ENCODE data around the gene CAPN5. TPM values are rescaled to one million over a fixed set of nuclear protein-coding genes. Genes with fewer than 3 reads are reported as not detected.
A peak's percentile ranks its signal among the peaks of the same experiment; 100 is the strongest.

Gene CAPN5
- polyA plus RNA-seq, 4 donors: 43.8 to 61.1 (median 54.7) TPM

DNA sequence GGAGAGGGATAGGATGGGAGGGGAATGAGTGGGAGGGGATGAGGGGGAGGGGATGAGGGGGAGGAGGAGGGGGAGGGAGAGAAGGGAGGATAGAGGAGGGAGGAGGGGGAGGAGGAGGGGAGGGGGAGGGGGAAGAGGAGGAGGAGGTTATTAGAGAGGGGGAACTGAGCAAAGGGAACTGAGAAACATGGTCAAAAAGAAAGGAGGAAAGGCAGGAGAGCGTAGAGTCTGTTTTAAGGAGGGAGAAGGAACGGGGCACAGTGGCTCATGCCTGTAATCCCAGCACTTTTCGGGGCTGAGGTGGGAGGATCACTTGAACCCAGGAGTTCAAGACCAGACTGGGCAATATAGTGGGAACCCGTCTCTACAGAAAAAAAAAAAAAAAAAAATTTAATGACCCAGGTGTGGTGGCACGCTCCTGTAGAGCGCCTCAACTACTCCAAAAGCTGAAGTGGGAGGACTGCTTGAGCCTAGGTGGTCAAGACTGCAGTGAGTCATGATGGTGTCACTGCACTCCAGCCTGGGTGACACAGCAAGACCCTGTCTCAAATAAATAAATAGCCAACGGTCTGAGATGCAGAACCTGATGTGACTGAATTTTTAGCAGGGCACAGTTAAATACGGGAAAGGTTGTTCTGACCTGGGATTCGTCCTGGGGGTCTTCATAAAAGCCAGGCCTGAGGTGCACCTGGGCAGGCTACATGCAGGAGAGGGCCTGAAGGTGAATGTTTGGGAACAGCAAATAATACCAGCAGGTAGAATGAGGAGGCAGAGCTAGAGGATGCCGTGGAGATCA is 28.5 kb upstream of the CAPN5 start:
- FAIRE-seq (no peak), DNase-seq (no peak)
- Histone ChIP-seq H3K4me3 (ENCODE audit: low read depth in 1 of 3, low read length in 3 of 3) (no peak overlapping the region), H3K36me3 (ENCODE audit: control insufficient read depth in 3 of 3, insufficient read depth in 2 of 3, low read depth in 1 of 3, low read length in 3 of 3) (no peaks in the 10 kb centered on the region), H3K4me1 (ENCODE audit: control insufficient read depth in 3 of 3, insufficient read depth in 2 of 3, low read depth in 1 of 3, low read length in 2 of 3) (peaks cover 2 to 40% (median 4%) of the 10 kb centered on the region in 3 donors), H3K27me3 (ENCODE audit: control insufficient read depth in 3 of 3, insufficient read depth in 3 of 3, low read length in 3 of 3) (peaks cover 0 to 16% (median 8%) of the 10 kb centered on the region in 3 donors), H3K9me3 (ENCODE audit: control insufficient read depth in 2 of 2, insufficient read depth in 1 of 2, low read depth in 1 of 2, low read length in 1 of 2) (peaks cover 0 to 3% of the 10 kb centered on the region in 2 donors), H3K27ac (ENCODE audit: low read depth in 1 of 3, low read length in 2 of 3) (no peak overlapping the region)
- WGBS, 3 donors: 78 to 83% (median 83%) methylated on average over 10 of the region's 10 CpGs

DNA sequence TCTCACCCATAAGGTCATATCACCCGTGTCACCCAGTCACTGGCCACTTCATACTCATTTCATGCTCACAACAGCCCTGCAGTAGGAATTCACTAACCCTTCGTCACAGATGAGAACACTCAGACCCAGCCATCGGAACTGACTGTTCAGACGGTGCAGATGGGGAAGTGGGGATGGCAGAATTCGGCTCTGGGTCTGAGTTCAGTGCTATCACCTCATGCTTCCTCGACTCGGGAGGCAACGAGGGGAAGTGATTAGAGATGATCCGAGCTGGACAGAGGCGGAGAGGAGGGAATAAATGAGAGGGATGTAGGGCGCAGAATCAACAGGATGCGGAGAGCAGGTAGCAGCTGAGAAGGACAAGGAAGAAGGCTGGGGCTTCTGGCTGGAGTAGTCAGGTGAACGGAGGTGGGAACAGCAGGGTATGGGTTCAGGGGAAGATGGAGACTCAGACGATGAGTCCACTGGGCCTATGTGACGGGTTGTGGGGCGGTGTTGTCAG is 27.9 kb upstream of the CAPN5 start:
- 76 to 89% (median 85%) methylated on average over 16 of the region's 16 CpGs for WGBS, 3 donors
- FAIRE-seq (no peak), DNase-seq (no peak)
- Histone ChIP-seq H3K27ac (ENCODE audit: low read depth in 1 of 3, low read length in 2 of 3) (no peak overlapping the region), H3K4me3 (ENCODE audit: low read depth in 1 of 3, low read length in 3 of 3) (no peak overlapping the region), H3K36me3 (ENCODE audit: control insufficient read depth in 3 of 3, insufficient read depth in 2 of 3, low read depth in 1 of 3, low read length in 3 of 3) (no peaks in the 10 kb centered on the region), H3K27me3 (ENCODE audit: control insufficient read depth in 3 of 3, insufficient read depth in 3 of 3, low read length in 3 of 3) (peaks cover 0 to 16% (median 8%) of the 10 kb centered on the region in 3 donors), H3K9me3 (ENCODE audit: control insufficient read depth in 2 of 2, insufficient read depth in 1 of 2, low read depth in 1 of 2, low read length in 1 of 2) (peaks cover 0 to 3% of the 10 kb centered on the region in 2 donors), H3K4me1 (ENCODE audit: control insufficient read depth in 3 of 3, insufficient read depth in 2 of 3, low read depth in 1 of 3, low read length in 2 of 3) (peaks cover 2 to 38% (median 4%) of the 10 kb centered on the region in 3 donors)

DNA sequence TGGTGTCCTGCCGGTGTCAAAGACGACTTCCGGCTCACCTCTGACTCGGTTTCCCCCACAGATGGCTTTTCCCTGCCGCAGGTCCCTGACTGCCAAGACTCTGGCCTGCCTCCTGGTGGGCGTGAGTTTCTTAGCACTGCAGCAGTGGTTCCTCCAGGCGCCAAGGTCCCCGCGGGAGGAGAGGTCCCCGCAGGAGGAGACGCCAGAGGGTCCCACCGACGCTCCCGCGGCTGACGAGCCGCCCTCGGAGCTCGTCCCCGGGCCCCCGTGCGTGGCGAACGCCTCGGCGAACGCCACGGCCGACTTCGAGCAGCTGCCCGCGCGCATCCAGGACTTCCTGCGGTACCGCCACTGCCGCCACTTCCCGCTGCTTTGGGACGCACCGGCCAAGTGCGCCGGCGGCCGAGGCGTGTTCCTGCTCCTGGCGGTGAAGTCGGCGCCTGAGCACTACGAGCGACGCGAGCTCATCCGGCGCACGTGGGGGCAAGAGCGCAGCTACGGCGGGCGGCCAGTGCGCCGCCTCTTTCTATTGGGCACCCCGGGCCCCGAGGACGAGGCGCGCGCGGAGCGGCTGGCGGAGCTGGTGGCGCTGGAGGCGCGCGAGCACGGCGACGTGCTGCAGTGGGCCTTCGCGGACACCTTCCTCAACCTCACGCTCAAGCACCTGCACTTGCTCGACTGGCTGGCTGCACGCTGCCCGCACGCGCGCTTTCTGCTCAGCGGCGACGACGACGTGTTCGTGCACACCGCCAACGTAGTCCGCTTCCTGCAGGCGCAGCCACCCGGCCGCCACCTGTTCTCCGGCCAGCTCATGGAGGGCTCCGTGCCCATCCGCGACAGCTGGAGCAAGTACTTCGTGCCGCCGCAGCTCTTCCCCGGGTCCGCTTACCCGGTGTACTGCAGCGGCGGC is 27.0 kb upstream of the CAPN5 start:
- no peaks in the 10 kb centered on the region for H3K36me3 ChIP-seq (ENCODE audit: control insufficient read depth in 3 of 3, insufficient read depth in 2 of 3, low read depth in 1 of 3, low read length in 3 of 3)
- DNase-seq (peak; percentile 66 to 83), FAIRE-seq (no peak)
- H3K4me1 ChIP-seq (ENCODE audit: control insufficient read depth in 3 of 3, insufficient read depth in 2 of 3, low read depth in 1 of 3, low read length in 2 of 3): peaks cover 2 to 29% (median 4%) of the 10 kb centered on the region in 3 donors
- 17 to 33% (median 23%) methylated on average over 88 to 109 of the region's 109 CpGs for WGBS, 3 donors
- no peak overlapping the region for H3K27ac ChIP-seq (ENCODE audit: low read depth in 1 of 3, low read length in 2 of 3)
- peaks cover 0 to 16% (median 8%) of the 10 kb centered on the region in 3 donors for H3K27me3 ChIP-seq (ENCODE audit: control insufficient read depth in 3 of 3, insufficient read depth in 3 of 3, low read length in 3 of 3)
- H3K9me3 ChIP-seq (ENCODE audit: control insufficient read depth in 2 of 2, insufficient read depth in 1 of 2, low read depth in 1 of 2, low read length in 1 of 2): peaks cover 0 to 3% of the 10 kb centered on the region in 2 donors
- peak overlapping the region in 2 of 3 donors; percentile 15 to 38 for H3K4me3 ChIP-seq (ENCODE audit: low read depth in 1 of 3, low read length in 3 of 3)

DNA sequence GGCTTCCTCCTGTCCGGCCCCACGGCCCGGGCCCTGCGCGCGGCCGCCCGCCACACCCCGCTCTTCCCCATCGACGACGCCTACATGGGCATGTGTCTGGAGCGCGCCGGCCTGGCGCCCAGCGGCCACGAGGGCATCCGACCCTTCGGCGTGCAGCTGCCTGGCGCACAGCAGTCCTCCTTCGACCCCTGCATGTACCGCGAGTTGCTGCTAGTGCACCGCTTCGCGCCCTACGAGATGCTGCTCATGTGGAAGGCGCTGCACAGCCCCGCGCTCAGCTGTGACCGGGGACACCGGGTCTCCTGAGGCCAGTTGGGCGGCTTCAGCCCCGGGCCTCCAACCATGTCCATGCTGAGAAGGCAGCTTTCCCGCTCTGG is 26.4 kb upstream of the CAPN5 start:
- no peak overlapping the region for H3K27ac ChIP-seq (ENCODE audit: low read depth in 1 of 3, low read length in 2 of 3)
- 80 to 95% (median 85%) methylated on average over 33 to 37 of the region's 37 CpGs for WGBS, 3 donors

DNA sequence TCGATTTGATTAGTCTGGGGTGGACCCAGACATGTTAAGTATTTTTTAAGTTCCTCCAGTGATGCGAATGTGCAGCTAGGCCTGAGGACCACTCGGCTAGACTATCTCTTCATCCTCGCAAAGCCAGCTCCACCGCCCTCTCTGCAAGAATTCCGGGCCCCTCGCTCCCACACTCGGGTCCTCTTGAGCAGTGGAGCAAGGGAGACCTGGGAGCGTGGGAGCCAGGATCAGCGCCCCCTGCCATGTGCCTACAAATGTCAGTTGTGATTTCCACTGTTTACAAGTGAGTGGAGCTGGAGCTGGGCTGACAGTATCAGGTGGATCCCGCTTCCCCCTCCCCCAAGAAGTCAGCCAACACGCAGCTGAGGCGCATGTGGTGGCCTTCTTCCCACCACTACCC is 25.9 kb upstream of the CAPN5 start:
- no peaks in the 10 kb centered on the region for H3K36me3 ChIP-seq (ENCODE audit: control insufficient read depth in 3 of 3, insufficient read depth in 2 of 3, low read depth in 1 of 3, low read length in 3 of 3)
- WGBS, 3 donors: 91 to 96% (median 94%) methylated on average over 13 of the region's 13 CpGs

More for the DNA sequence above, 26.4 kb upstream of the CAPN5 start:
- FAIRE-seq: no peak
- Histone ChIP-seq H3K27me3 (ENCODE audit: control insufficient read depth in 3 of 3, insufficient read depth in 3 of 3, low read length in 3 of 3) (peaks cover 0 to 16% (median 10%) of the 10 kb centered on the region in 3 donors), H3K4me3 (ENCODE audit: low read depth in 1 of 3, low read length in 3 of 3) (no peak overlapping the region), H3K9me3 (ENCODE audit: control insufficient read depth in 2 of 2, insufficient read depth in 1 of 2, low read depth in 1 of 2, low read length in 1 of 2) (peaks cover 0 to 3% of the 10 kb centered on the region in 2 donors), H3K4me1 (ENCODE audit: control insufficient read depth in 3 of 3, insufficient read depth in 2 of 3, low read depth in 1 of 3, low read length in 2 of 3) (peaks cover 1 to 23% (median 2%) of the 10 kb centered on the region in 3 donors), H3K36me3 (ENCODE audit: control insufficient read depth in 3 of 3, insufficient read depth in 2 of 3, low read depth in 1 of 3, low read length in 3 of 3) (no peaks in the 10 kb centered on the region)
- no peak for DNase-seq

DNA sequence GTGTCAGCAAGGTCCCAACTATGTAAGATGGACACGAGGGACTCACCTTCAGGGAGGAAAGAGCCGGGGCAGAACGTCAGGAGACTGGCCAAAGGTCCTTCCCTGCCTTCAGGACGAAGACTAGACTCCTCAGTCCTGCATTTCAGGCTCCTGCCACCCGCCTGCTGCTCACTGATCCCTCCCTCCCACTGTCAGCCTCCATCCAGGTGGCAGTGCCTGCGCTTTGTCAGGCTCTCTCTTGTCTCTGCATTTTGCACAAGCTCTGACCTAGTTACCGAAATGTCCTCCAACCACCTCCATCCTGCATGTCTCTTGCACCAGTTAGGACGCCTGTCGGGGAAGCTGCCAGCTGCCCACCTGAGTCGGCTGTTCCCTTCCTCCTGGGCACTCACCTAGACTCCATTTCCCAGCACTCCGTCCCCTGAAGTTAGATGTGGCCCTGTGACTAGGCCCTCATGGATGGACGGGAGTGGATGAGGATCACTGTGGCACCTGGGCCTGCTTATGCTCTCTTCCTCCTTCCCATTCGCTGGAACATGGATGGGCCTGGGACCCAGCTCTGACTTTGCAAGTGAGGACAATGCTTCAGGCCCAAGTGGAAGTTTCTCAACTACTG is 24.6 kb upstream of the CAPN5 start:
- peaks cover 0 to 3% of the 10 kb centered on the region in 2 donors for H3K9me3 ChIP-seq (ENCODE audit: control insufficient read depth in 2 of 2, insufficient read depth in 1 of 2, low read depth in 1 of 2, low read length in 1 of 2)
- WGBS, 3 donors: 81 to 89% (median 82%) methylated on average over 13 of the region's 13 CpGs
- H3K27ac ChIP-seq (ENCODE audit: low read depth in 1 of 3, low read length in 2 of 3): no peak overlapping the region
- H3K4me1 ChIP-seq (ENCODE audit: control insufficient read depth in 3 of 3, insufficient read depth in 2 of 3, low read depth in 1 of 3, low read length in 2 of 3): peaks cover 0 to 16% (median 2%) of the 10 kb centered on the region in 3 donors
- FAIRE-seq (no peak), DNase-seq (no peak)
- H3K36me3 ChIP-seq (ENCODE audit: control insufficient read depth in 3 of 3, insufficient read depth in 2 of 3, low read depth in 1 of 3, low read length in 3 of 3): no peaks in the 10 kb centered on the region
- no peak overlapping the region for H3K4me3 ChIP-seq (ENCODE audit: low read depth in 1 of 3, low read length in 3 of 3)
- H3K27me3 ChIP-seq (ENCODE audit: control insufficient read depth in 3 of 3, insufficient read depth in 3 of 3, low read length in 3 of 3): peaks cover 0 to 16% (median 10%) of the 10 kb centered on the region in 3 donors

More for the DNA sequence above, 25.9 kb upstream of the CAPN5 start:
- H3K9me3 ChIP-seq (ENCODE audit: control insufficient read depth in 2 of 2, insufficient read depth in 1 of 2, low read depth in 1 of 2, low read length in 1 of 2): peaks cover 0 to 3% of the 10 kb centered on the region in 2 donors
- H3K27ac ChIP-seq (ENCODE audit: low read depth in 1 of 3, low read length in 2 of 3): no peak overlapping the region
- no peak overlapping the region for H3K4me3 ChIP-seq (ENCODE audit: low read depth in 1 of 3, low read length in 3 of 3)
- FAIRE-seq (no peak), DNase-seq (no peak)
- peaks cover 0 to 16% (median 10%) of the 10 kb centered on the region in 3 donors for H3K27me3 ChIP-seq (ENCODE audit: control insufficient read depth in 3 of 3, insufficient read depth in 3 of 3, low read length in 3 of 3)
- H3K4me1 ChIP-seq (ENCODE audit: control insufficient read depth in 3 of 3, insufficient read depth in 2 of 3, low read depth in 1 of 3, low read length in 2 of 3): peaks cover 0 to 20% (median 2%) of the 10 kb centered on the region in 3 donors

DNA sequence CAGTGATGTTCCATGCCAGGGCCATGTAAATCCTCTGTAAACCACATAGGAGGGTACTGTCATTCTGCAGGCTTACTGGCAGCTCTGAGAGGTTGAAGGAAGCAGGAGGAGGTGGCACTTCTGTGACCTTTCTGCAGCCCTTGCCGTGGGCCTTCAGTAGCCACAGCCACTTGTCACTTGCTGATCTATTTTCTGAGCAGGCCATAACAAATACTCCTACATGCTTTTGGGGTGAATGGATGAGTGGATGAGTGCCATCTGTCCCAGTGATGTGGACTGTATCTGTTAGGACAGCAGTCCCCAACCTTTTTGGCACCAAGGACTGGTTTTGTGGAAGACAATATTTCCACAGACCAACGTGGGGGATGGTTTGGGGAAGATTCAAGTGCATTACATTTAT is 22.4 kb upstream of the CAPN5 start:
- no peak overlapping the region for H3K27ac ChIP-seq (ENCODE audit: low read depth in 1 of 3, low read length in 2 of 3)

More for the DNA sequence above, 22.4 kb upstream of the CAPN5 start:
- 72 to 86% (median 79%) methylated on average over 2 of the region's 2 CpGs for WGBS, 3 donors
- no peak for FAIRE-seq
- Histone ChIP-seq H3K9me3 (ENCODE audit: control insufficient read depth in 2 of 2, insufficient read depth in 1 of 2, low read depth in 1 of 2, low read length in 1 of 2) (peaks cover 0 to 3% of the 10 kb centered on the region in 2 donors), H3K36me3 (ENCODE audit: control insufficient read depth in 3 of 3, insufficient read depth in 2 of 3, low read depth in 1 of 3, low read length in 3 of 3) (no peaks in the 10 kb centered on the region), H3K4me1 (ENCODE audit: control insufficient read depth in 3 of 3, insufficient read depth in 2 of 3, low read depth in 1 of 3, low read length in 2 of 3) (peaks cover 0 to 20% (median 7%) of the 10 kb centered on the region in 3 donors), H3K4me3 (ENCODE audit: low read depth in 1 of 3, low read length in 3 of 3) (no peak overlapping the region), H3K27me3 (ENCODE audit: control insufficient read depth in 3 of 3, insufficient read depth in 3 of 3, low read length in 3 of 3) (peaks cover 0 to 8% (median 6%) of the 10 kb centered on the region in 3 donors)
- no peak for DNase-seq
